GM12891 (cell line): ENCODE data around the gene LHX4.

Experiments used
- PAX5 ChIP-seq: IDR thresholded peaks from 2 replicates; pipeline ENCODE4 v1.6.1; 2011; ENCODE audit warnings: low read length, moderate library complexity, mild to moderate bottlenecking; ENCODE audit not compliant: insufficient read depth, severe bottlenecking
- POLR2A ChIP-seq: IDR thresholded peaks from 2 replicates; pipeline ENCODE4 v1.6.1; 2011; ENCODE audit warnings: low read depth, low read length, control low read depth
- POLR2AphosphoS5 ChIP-seq: IDR thresholded peaks from 2 replicates; pipeline ENCODE4 v1.6.1; 2011; ENCODE audit warnings: low read depth, low read length, control low read depth
- POU2F2 ChIP-seq: IDR thresholded peaks from 2 replicates; pipeline ENCODE4 v1.6.1; 2011; ENCODE audit warnings: low read depth, mild to moderate bottlenecking, control low read depth, low read length, moderate library complexity
- SPI1 ChIP-seq: IDR thresholded peaks from 2 replicates; pipeline ENCODE4 v1.6.1; 2011; ENCODE audit warnings: low read depth, low read length, control low read depth
- TAF1 ChIP-seq: IDR thresholded peaks from 2 replicates; pipeline ENCODE4 v1.6.1; 2011; ENCODE audit warnings: low read depth, low read length, control low read depth

GRCh38 chr1:180294711-180295110 lies 64.6 kb downstream of the LHX4 start:
- TF ChIP-seq POLR2A, result no peak
- no peak for TF ChIP-seq TAF1
- no peak for TF ChIP-seq SPI1
- no peak for TF ChIP-seq POLR2AphosphoS5
- no peak for TF ChIP-seq PAX5
- TF ChIP-seq POU2F2, result no peak
